NCI-H2196 (cell line): ENCODE data around the gene CDK14.

ENCODE experiments used
- DNase-seq: peaks from one replicate; lab custom pipeline; 2025; ENCODE audit not compliant: unreplicated experiment; lab: John Stamatoyannopoulos, UW

CDK14 gene

DNA sequence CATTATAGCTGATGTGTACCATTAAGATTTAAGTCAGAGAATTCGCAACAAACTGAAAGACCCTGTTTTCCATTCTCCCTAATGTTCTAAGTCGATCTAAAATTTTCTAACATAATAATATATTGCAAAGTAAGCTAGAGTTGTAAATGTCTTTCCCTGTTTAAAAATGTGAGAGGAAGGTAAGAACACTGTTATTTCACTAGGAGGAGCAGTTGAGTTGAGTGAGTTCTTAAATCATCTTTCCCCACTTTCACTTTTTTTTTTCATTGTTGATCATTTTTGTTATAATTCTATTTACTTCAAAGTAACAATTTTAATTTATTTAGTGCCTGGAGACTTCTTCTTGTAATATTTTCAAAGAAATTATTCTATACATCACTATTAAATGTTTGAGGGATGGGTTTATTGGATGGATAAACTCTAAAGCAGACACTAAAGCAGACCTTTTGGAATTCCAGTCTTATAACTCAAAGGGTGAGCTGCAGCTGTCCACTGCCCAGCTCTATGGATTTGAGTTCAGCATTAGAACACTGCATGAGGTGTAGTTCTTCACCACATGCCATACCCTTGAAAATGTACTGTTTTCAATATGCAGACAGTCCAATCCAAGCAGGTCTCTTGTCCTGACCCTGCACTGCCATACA is 486.9 kb downstream of the CDK14 start:
- DNase-seq, result peak; percentile 23

GRCh38 chr7:91083855-91084644 is 487.9 kb downstream of the CDK14 start:
- no peak for DNase-seq

GRCh38 chr7:91085175-91085574 is 489.1 kb downstream of the CDK14 start:
- DNase-seq, result no peak

GRCh38 chr7:91086200-91086599 is 490.1 kb downstream of the CDK14 start:
- no peak for DNase-seq

GRCh38 chr7:91088156-91088555 is 492.0 kb downstream of the CDK14 start:
- DNase-seq, result no peak

- no peak for DNase-seq
These were observed 492.6 kb downstream of the CDK14 start for GRCh38 chr7:91088691-91089090.

DNA sequence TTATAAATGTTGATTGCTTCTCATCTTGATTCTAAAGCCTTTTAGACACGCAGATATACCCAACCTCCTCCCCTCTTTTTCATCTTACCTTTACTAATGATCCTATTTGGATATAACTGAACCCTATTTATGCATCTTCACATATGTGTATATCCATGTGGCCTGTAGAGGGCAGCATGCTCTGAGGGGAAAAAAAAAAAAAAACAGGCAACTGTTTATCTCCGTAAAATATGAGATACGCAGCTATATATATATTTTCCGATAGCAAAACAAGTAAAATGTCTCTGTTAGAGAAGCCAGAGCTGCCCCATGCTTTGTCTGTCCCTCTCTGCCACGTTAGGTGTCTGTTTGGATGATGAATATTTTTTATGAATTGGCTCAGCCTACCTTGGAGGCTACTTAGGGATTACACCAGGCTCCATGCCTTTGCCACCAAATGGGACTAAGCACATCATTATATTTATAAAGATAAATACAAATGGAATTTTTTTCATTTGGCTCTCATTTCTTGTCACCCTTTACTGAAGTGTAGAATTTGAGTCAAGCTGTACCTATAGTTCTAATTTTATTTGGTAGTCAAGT is 493.4 kb downstream of the CDK14 start:
- DNase-seq, result peak; percentile 41

DNA sequence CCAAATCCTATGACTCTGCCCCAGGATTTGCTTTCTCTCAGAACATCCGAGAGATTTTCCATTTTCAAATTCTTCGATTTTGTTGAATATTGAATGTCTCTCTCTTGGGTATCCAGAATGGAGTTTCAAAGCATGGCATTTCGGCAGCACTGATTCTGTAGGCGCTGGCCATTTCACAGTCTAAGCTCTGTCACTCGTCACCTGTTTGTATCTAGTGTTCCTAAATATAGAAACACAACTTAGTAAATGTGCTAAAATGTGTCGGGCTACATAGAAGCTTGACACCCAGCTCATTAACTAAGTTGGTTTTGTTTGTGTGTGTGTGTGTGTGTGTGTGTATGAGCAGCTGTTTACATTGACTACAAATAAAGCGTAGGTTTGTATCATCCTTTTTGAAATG is 494.6 kb downstream of the CDK14 start:
- DNase-seq, result no peak

DNA sequence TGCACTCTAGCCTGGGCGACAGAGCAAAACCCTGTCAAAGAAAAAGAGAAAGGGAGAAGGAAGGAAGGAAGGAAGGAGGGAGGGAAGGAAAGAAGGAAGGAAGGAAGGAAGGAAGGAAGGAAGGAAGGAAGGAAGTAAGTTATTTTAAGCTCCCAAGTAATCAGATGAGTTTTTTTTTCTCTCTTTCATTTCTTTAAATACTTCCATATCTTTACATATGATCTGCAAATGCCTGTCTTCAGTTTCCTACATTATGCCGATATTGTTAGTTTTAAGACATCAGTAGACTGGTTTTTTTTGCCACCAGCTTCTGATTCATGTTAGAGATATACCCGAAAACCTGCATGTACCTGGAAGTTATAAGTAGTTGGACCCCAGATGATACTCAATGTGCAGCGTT is 495.5 kb downstream of the CDK14 start:
- no peak for DNase-seq

GRCh38 chr7:91093181-91093580 is 497.1 kb downstream of the CDK14 start:
- no peak for DNase-seq

GRCh38 chr7:91098566-91098965 is 502.4 kb downstream of the CDK14 start:
- no peak for DNase-seq

GRCh38 chr7:91103363-91103762 is 507.2 kb downstream of the CDK14 start:
- DNase-seq, result no peak

DNA sequence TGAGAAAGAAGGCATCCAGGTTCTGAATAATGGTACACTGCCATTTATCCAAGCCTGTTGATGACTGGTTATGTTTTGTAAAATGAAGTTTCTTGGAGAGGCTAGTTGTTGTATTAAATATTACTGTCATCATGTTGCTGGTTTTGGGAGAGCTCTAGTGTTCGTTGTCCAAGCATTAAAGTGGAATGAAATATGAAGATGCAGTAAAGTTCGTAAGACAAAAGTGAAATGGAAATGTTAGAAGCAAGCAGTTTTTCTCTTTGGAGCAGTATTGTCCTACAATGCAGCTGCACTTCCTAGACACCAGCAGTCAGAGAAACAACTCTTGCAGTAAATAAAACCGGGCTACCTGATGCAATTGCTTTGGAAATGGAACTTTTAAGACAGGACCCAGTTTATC is 511.3 kb downstream of the CDK14 start:
- DNase-seq, result no peak

GRCh38 chr7:91109200-91109599 is 513.1 kb downstream of the CDK14 start:
- no peak for DNase-seq

DNA sequence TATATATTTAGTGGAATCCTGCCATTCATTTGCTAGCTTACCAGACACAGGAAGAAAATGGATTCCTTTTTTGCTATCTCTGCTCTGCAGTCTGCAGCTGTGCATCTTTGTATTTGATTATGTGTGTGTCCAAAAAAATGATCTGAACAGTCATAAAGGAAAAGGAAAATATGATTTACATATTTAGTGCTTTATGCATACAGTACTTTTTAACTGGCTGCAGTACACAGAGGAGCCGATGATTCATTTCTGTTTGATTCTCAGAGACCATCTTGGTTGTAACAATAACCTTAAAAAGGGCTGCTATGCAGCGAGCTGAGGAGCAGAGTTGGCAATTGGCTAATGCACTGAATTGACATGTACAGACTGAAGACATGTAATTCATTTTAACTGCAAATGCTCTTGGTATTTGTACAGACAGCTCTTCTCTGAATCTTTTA is 516.8 kb downstream of the CDK14 start:
- no peak for DNase-seq

DNA sequence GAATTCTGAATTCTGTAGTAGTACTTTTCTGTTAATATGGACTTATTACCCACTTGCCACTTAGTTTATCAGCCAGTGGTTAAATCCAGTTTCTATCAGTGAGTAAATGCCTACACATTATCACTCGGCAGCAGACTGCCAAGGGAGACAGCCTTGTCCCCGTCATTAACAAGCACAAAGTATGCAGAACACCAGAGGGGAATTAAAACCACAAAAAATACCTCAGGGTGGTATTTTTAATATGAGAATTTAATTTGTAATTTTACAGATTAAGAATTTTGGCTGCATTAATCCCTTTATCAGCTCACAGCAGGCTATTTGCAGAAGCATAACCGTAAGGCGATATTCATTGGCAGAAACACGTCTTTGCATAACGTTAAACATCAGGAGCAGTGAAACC is 518.1 kb downstream of the CDK14 start:
- DNase-seq, result no peak

GRCh38 chr7:91126762-91127161 is 530.6 kb downstream of the CDK14 start:
- DNase-seq, result no peak

- no peak for DNase-seq
These were observed 531.2 kb downstream of the CDK14 start for GRCh38 chr7:91127325-91127724.

DNA sequence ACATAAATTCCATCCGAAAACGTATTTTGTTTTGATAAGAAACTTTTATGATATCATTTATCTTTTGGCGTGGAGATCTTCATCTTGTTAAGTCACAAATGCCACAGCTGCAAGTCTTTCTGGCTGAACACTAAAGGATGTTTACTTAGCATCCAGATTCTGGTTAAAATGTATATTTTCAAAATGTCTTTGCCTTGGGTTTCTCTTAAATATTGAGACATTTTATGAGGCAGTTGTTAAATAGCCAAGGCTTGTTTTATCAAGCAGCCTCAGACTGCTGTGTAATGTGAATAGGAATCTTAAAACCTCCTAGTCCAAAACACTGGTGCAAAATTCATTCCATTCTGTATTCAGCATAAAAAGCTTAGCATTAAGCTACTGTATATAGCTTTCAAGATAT is 531.8 kb downstream of the CDK14 start:
- DNase-seq, result no peak

DNA sequence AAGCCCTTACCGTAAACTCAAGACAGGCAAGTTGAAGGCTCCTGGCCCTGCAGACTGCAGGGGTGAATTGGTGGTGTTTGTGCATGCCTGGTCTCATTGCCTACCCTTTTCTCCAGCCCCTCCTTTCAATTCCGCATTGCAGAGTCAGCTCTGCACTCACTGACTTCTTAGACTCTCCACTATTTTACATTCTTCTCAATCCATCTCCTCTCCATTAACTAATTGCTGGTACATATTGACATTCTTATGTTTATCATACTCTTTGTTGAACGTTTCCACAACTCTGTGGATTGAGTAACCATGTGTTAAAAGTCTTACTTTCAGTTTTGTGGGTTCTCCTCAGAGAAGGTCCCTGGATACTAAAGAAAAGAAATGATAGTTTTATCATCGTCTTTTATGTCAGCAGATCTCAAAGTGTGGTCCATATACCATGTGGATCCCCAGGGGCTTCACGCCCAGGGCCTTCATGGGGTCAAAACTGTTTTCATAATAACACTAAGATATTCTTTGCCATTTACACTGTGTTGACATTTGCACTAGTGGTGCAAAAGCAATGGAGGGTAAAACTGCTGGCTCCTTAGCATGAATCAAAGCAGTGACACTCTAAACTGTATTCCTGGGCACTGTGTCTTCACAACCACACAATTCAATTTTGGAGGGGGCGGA is 532.7 kb downstream of the CDK14 start:
- DNase-seq, result no peak

- DNase-seq, result no peak
These were observed 539.2 kb downstream of the CDK14 start for GRCh38 chr7:91135300-91135699.
